ENCODE measurements around the gene LYST. TPM values are rescaled to one million over a fixed set of nuclear protein-coding genes. Genes with fewer than 3 reads are reported as not detected.

The LYST gene
- total RNA-seq, 1 donor from 2014 or later, result 52.1 TPM

GRCh38 chr1:235885655-235886262, 19.1 kb upstream of the LYST start:
- intact Hi-C loops (cut with DNase I), result loop anchor here (10.0 kb wide), 1 partner anchor 79 kb away; no protein-coding TSS in a partner anchor

DNA sequence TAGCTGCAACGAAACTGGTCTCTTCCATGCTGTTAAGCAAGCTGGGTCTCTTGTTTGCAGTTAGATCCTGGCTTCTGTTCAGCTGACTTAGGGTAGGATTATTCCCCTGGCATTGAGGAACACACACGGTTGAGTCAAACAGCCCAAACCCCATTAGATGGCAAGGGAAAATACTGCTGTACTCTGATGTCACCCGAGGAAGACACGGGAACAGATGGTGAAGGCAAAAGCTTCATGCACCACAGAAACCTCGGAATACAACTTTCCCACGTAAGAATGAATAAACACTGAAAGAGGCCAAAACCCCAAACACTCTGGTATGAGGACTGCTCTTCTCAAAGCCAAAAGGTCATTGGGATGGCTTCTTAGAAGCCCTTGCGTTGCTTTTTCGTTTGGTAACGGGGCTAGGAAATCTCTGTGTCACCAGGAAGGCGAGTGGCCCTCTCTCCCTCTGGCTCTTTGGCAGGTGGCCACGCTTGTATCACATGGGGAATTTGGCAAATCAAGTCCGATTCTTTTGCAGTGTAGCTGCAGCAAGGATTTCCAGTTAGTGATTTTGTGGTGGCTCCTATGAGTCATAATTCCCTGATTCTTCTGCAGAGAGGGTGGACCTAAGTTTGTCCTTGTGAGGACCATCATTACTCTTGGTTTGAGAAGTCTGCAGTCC, 16.7 kb upstream of the LYST start:
- Histone ChIP-seq H3K4me3 (peak overlapping the region; percentile 25 to 29), H3K27me3 (no peaks in the 10 kb centered on the region), H3K4me1 (peaks cover 37% of the 10 kb centered on the region), H3K36me3 (no peaks in the 10 kb centered on the region), H3K9me3 (no peaks in the 10 kb centered on the region), H3K27ac (peak overlapping the region; percentile 77)
- DNase-seq (ENCODE audit: extremely low spot score in 2 of 2), result peak in 1 of 2 donors; percentile 95
- TF ChIP-seq POLR2AphosphoS5 (IDR thresholded peaks at IDR 0.05; ENCODE audit: insufficient read depth in 1 of 2, low read depth in 1 of 2) (peak; percentile 41 to 90), CTCF (IDR thresholded peaks at IDR 0.05) (no peak), POLR2A (IDR thresholded peaks at IDR 0.05) (no peak)
- intact Hi-C loops (cut with DNase I), result loop anchor here (10.0 kb wide), 1 partner anchor 81 kb away; no protein-coding TSS in a partner anchor

More at GRCh38 chr1:235885655-235886262, 19.1 kb upstream of the LYST start:
- TF ChIP-seq POLR2AphosphoS5 (IDR thresholded peaks at IDR 0.05; ENCODE audit: insufficient read depth in 1 of 2, low read depth in 1 of 2) (no peak), CTCF (IDR thresholded peaks at IDR 0.05) (no peak), POLR2A (IDR thresholded peaks at IDR 0.05) (no peak)
- no peak overlapping the region for H3K4me3 ChIP-seq
- peaks cover 30% of the 10 kb centered on the region for H3K4me1 ChIP-seq
- H3K27ac ChIP-seq, result no peak overlapping the region
- H3K36me3 ChIP-seq, result no peaks in the 10 kb centered on the region
- H3K9me3 ChIP-seq, result no peaks in the 10 kb centered on the region
- DNase-seq (ENCODE audit: extremely low spot score in 2 of 2), result no peak
- H3K27me3 ChIP-seq, result no peaks in the 10 kb centered on the region

GRCh38 chr1:235882816-235883215, 16.1 kb upstream of the LYST start:
- Histone ChIP-seq H3K4me1 (peaks cover 37% of the 10 kb centered on the region), H3K27ac (peak overlapping the region; percentile 77), H3K36me3 (no peaks in the 10 kb centered on the region), H3K4me3 (peak overlapping the region; percentile 25 to 29), H3K9me3 (no peaks in the 10 kb centered on the region), H3K27me3 (no peaks in the 10 kb centered on the region)
- DNase-seq (ENCODE audit: extremely low spot score in 2 of 2), result no peak
- no peak for TF ChIP-seq POLR2A (IDR thresholded peaks at IDR 0.05)
- no peak for TF ChIP-seq POLR2AphosphoS5 (IDR thresholded peaks at IDR 0.05; ENCODE audit: insufficient read depth in 1 of 2, low read depth in 1 of 2)
- TF ChIP-seq CTCF (IDR thresholded peaks at IDR 0.05), result no peak
- intact Hi-C loops (cut with DNase I), result loop anchor here (10.0 kb wide), 1 partner anchor 82 kb away; no protein-coding TSS in a partner anchor

DNA sequence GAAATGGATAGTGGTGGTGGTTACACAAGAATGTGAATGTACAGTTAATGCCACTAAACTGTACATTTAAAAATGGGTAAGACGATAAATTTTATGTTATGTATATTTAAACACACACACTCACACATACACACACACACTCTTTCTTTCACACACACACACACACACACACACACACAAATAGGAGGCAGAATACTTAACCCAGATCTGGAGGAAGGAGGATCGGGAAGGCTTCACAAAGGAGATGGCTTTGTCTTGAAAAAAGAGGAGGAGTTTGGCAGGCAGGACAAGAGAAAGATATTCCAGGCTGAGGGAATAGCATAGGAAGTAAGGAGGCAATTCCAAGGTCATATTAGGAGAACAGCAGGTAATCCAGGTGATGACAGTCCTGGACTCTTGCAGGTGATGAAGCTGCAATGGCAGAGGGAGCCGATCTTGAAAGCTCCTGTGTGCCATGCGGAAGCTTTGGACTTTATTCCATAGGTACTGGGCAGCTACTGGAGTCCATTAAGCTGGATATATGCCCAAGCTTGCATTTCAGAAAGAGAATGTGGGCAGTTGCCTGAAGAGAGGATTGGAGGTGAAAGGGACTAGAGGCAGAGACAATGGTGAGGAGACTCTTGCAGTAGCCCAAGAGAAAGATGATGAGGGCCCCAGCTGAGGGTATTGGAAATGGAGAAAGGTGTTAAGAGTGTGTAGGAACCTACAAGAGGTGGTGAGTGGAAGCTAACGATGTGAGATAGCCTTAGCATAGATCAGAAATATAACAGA, 15.4 kb upstream of the LYST start:
- Histone ChIP-seq H3K27ac (peak overlapping the region; percentile 77), H3K4me1 (peaks cover 37% of the 10 kb centered on the region), H3K9me3 (no peaks in the 10 kb centered on the region), H3K27me3 (no peaks in the 10 kb centered on the region), H3K36me3 (no peaks in the 10 kb centered on the region), H3K4me3 (peak overlapping the region in 1 of 2 donors; percentile 29)
- DNase-seq (ENCODE audit: extremely low spot score in 2 of 2), result no peak
- no peak for TF ChIP-seq POLR2A (IDR thresholded peaks at IDR 0.05)
- intact Hi-C loops (cut with DNase I), result loop anchor here (10.0 kb wide), 1 partner anchor 83 kb away; no protein-coding TSS in a partner anchor

DNA sequence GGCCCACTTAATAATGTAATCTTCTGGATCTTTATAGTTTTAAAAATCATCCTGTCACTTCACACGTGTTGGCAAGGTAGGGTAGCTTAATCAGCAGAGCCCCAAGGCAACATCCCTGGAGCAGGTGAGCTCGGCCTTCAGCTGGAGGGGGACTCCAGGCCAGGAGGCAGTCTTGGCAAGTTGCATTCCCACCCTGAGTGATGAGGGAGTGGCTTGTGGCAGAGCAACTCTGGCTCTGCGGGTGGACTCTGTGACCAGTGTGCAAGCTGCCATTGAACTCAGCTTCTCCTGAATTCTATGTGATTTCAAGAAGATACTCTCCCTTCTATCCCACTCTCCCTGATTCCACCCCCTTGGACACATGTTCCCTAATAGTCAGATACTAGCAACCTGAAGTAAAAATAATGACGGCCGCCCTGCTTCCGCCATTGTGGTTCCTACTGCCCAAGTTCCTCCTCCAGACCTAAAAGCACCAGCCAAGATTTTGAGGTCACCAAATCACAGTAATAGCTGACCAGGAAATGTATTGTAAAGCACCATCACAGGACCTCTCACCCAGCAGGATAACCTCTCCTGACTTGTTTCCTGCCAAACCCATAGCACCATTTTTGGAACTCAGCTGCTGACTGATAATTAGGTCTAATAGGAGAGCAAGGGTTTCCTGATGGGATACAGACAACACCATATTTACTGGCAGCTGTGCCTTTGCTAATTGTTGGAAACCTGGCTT, 11.5 kb upstream of the LYST start:
- no peak for DNase-seq (ENCODE audit: extremely low spot score in 2 of 2)
- Histone ChIP-seq H3K4me1 (peaks cover 31% of the 10 kb centered on the region), H3K4me3 (no peak overlapping the region), H3K27ac (no peak overlapping the region), H3K27me3 (no peaks in the 10 kb centered on the region), H3K9me3 (no peaks in the 10 kb centered on the region), H3K36me3 (no peaks in the 10 kb centered on the region)
- TF ChIP-seq POLR2A (IDR thresholded peaks at IDR 0.05), result no peak
- peak in 1 of 2 donors; percentile 78 for TF ChIP-seq POLR2AphosphoS5 (IDR thresholded peaks at IDR 0.05; ENCODE audit: insufficient read depth in 1 of 2, low read depth in 1 of 2)
- no peak for TF ChIP-seq CTCF (IDR thresholded peaks at IDR 0.05)
- intact Hi-C loops (cut with DNase I), result no loop called here
